Measurements from ENCODE around the gene SLC41A3.

DNA sequence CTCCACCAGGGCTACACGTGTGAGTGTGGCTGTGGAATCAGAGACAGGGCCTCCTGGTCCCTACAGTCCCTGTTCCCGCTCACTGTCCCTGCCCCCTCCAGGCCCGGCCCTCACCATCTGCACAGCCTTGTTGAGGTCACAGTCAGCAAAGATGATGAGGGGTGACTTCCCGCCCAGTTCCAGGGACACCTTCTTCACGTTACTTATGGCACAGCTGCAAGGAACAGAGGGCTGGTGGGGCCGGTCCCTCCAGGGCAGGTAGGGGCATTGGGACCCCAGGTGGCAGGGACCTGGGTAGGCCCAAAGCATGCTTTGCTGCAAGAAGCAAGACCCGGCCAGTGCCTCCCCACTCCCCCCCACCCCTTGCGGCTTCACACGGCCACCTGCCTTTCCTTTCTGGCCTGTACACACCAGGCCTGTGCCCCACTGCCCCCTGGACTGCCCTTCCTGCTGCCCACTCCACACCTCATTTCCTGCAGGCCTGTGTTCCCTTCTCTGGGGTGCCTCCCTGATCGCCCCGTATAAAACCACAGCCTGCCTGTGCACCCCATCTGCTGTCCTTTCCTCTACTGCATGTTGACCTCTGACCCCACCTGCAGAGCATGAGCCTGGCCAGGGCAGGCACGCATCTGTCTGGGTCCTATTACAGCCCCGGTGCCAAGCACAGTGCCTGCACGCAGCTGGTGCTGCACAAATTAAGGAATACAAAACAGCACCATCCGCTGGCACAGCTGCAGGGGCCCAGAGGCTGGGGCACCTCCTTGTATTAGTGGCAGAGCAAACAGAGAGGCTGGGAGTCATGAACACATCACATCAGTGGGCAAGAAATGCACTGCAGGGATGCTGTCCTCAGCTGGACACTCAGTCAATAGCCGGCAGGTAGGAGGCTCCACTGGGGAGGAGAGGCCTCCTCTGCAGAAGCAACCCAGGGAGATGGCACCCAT is 30.8 kb upstream of the SLC41A3 start:
- TF ChIP-seq, protein P1, sequence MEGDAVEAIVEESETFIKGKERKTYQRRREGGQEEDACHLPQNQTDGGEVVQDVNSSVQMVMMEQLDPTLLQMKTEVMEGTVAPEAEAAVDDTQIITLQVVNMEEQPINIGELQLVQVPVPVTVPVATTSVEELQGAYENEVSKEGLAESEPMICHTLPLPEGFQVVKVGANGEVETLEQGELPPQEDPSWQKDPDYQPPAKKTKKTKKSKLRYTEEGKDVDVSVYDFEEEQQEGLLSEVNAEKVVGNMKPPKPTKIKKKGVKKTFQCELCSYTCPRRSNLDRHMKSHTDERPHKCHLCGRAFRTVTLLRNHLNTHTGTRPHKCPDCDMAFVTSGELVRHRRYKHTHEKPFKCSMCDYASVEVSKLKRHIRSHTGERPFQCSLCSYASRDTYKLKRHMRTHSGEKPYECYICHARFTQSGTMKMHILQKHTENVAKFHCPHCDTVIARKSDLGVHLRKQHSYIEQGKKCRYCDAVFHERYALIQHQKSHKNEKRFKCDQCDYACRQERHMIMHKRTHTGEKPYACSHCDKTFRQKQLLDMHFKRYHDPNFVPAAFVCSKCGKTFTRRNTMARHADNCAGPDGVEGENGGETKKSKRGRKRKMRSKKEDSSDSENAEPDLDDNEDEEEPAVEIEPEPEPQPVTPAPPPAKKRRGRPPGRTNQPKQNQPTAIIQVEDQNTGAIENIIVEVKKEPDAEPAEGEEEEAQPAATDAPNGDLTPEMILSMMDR (IDR thresholded peaks at IDR 0.05), result no peak
- no peak for TF ChIP-seq CHD2 (IDR thresholded peaks at IDR 0.05; ENCODE audit: low read length, partially characterized antibody)
- no peak for TF ChIP-seq ESRRA (IDR thresholded peaks at IDR 0.05; ENCODE audit: borderline replicate concordance, low read length)
- TF ChIP-seq EP300 (IDR thresholded peaks at IDR 0.05), result no peak
- no peak for TF ChIP-seq POLR2A (IDR thresholded peaks at IDR 0.05; ENCODE audit: low read length)
- no peak for TF ChIP-seq HOXB5 (CRISPR knock-in tag; IDR thresholded peaks at IDR 0.05)
- TF ChIP-seq, protein P2, sequence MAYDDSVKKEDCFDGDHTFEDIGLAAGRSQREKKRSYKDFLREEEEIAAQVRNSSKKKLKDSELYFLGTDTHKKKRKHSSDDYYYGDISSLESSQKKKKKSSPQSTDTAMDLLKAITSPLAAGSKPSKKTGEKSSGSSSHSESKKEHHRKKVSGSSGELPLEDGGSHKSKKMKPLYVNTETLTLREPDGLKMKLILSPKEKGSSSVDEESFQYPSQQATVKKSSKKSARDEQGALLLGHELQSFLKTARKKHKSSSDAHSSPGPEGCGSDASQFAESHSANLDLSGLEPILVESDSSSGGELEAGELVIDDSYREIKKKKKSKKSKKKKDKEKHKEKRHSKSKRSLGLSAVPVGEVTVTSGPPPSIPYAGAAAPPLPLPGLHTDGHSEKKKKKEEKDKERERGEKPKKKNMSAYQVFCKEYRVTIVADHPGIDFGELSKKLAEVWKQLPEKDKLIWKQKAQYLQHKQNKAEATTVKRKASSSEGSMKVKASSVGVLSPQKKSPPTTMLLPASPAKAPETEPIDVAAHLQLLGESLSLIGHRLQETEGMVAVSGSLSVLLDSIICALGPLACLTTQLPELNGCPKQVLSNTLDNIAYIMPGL (CRISPR knock-in tag; IDR thresholded peaks at IDR 0.05; ENCODE audit: borderline replicate concordance), result no peak
- TF ChIP-seq GATA3 (IDR thresholded peaks at IDR 0.05; ENCODE audit: borderline replicate concordance), result no peak
